ENCODE data around the gene LALBA. TPM values are rescaled to one million over a fixed set of nuclear protein-coding genes. Genes with fewer than 3 reads are reported as not detected.

The LALBA gene
- total RNA-seq, 3 donors from 2014 or later (not counting 1 experiment from before 2014, with no cell fraction given) = not detected

DNA sequence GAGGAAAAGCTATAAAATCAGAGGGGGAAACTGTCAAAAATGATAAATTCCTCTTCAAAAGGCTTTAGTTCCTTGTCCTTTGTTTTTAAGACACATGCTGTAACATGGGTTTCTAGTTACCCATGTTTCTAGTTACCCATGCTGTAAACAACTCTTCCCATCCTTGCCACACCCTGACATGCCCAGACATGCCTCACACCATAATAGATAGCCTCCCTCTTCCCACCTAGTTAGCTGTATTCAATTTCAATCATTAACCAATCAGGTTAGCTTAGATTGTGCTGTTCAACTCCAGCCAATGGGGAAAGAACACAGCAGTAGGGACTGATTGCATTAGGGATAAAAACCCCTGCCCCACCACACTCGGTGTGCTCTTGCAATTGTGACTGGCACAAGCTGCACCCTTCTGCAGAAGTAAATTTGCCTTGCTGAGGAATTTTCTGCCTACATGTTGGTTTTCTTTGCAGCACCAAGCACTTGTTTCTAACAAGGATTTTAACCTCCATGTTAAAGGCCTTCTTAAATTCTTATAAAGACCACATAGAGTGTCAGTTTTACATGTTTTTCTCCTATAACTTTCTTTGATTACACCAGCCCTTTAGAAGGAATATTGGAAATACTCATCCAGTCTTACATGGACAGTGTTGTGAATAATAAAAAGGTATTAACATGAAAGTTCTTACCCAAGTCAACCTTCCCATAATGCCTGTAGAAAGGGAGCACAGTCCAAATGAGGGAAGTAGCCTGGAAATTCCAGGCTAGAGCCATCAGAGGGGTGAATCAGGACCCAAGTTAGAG is 32.5 kb upstream of the LALBA start:
- H3K27me3 Mint-ChIP-seq (ENCODE audit: low read depth in 2 of 2) = peaks cover 39 to 47% of the 10 kb centered on the region in 2 donors
- H3K27ac Mint-ChIP-seq = no peak overlapping the region
- H3K36me3 Mint-ChIP-seq = peaks cover 10% of the 10 kb centered on the region
- H3K4me3 Mint-ChIP-seq = no peak overlapping the region
- ATAC-seq = no peak
- no peak overlapping the region for H3K4me3 ChIP-seq (ENCODE audit: low read length)
- no peaks in the 10 kb centered on the region for H3K4me1 Mint-ChIP-seq
- 81% methylated on average over 1 of the region's 1 CpG for WGBS (ENCODE audit: insufficient coverage)
- DNase-seq = no peak
- H3K9me3 Mint-ChIP-seq = peaks cover 6 to 7% of the 10 kb centered on the region in 2 donors
- intact Hi-C loops (cut with micrococcal nuclease) = no loop called here
- H3K27ac ChIP-seq (ENCODE audit: low read length) = no peak overlapping the region
- peaks cover 8% of the 10 kb centered on the region for H3K9me3 ChIP-seq (ENCODE audit: control insufficient read depth, insufficient read depth, low read length)
- H3K27me3 ChIP-seq (ENCODE audit: control insufficient read depth, insufficient read depth, low read length) = no peaks in the 10 kb centered on the region
- H3K4me1 ChIP-seq (ENCODE audit: control insufficient read depth, insufficient read depth, low read length) = no peaks in the 10 kb centered on the region
- TF ChIP-seq, protein P1, sequence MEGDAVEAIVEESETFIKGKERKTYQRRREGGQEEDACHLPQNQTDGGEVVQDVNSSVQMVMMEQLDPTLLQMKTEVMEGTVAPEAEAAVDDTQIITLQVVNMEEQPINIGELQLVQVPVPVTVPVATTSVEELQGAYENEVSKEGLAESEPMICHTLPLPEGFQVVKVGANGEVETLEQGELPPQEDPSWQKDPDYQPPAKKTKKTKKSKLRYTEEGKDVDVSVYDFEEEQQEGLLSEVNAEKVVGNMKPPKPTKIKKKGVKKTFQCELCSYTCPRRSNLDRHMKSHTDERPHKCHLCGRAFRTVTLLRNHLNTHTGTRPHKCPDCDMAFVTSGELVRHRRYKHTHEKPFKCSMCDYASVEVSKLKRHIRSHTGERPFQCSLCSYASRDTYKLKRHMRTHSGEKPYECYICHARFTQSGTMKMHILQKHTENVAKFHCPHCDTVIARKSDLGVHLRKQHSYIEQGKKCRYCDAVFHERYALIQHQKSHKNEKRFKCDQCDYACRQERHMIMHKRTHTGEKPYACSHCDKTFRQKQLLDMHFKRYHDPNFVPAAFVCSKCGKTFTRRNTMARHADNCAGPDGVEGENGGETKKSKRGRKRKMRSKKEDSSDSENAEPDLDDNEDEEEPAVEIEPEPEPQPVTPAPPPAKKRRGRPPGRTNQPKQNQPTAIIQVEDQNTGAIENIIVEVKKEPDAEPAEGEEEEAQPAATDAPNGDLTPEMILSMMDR (IDR thresholded peaks at IDR 0.05) = no peak
- no peaks in the 10 kb centered on the region for H3K36me3 ChIP-seq (ENCODE audit: control insufficient read depth, insufficient read depth, low read length)

DNA sequence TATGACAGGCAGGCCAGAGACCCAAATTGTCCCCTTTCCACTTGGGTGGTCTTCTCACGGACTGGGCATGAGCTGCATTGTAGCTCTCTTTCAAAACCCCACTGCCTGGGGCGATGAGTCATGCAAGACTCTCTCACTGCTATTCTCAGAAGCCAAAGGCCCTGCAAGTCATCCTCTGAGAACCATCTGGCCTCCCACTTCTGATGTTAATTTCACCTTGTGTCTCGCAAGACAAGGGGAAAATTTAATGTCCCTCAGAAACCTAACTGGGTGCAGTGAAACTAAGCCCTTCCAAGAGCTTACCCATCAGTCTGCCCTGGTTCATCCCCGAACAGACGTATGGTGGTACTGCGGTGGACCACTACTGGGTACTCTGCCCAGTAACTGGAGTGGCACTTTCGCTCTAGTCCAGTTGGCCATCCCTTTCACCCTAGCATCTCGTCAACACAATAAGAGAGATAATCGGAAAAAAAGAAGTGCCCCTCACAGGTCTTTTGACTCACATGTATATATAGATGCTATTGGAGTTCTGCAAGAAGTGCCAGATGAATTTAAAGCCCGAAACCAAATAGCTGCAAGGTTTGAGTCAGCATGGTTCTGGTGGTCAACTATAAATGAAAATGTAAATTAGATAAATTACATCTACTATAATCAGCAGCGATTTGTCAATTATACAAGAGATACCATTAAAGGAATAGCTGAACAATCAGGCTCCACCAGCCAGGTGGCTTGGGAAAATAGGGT is 31.3 kb upstream of the LALBA start:
- Mint-ChIP-seq H3K27me3 (ENCODE audit: low read depth in 2 of 2) (peaks cover 32 to 46% of the 10 kb centered on the region in 2 donors), H3K36me3 (no peaks in the 10 kb centered on the region), H3K4me1 (no peaks in the 10 kb centered on the region), H3K4me3 (no peak overlapping the region), H3K9me3 (peaks cover 0 to 2% of the 10 kb centered on the region in 2 donors), H3K27ac (no peak overlapping the region)
- peaks cover 4% of the 10 kb centered on the region for H3K9me3 ChIP-seq (ENCODE audit: control insufficient read depth, insufficient read depth, low read length)
- intact Hi-C loops (cut with micrococcal nuclease) = no loop called here
- no peak overlapping the region for H3K4me3 ChIP-seq (ENCODE audit: low read length)
- DNase-seq = no peak
- TF ChIP-seq, protein P1 (IDR thresholded peaks at IDR 0.05) = no peak
- H3K27ac ChIP-seq (ENCODE audit: low read length) = no peak overlapping the region
- 84% methylated on average over 7 of the region's 11 CpGs for WGBS (ENCODE audit: insufficient coverage)
- H3K4me1 ChIP-seq (ENCODE audit: control insufficient read depth, insufficient read depth, low read length) = no peaks in the 10 kb centered on the region
- no peak for ATAC-seq
- no peaks in the 10 kb centered on the region for H3K27me3 ChIP-seq (ENCODE audit: control insufficient read depth, insufficient read depth, low read length)
- H3K36me3 ChIP-seq (ENCODE audit: control insufficient read depth, insufficient read depth, low read length) = no peaks in the 10 kb centered on the region

DNA sequence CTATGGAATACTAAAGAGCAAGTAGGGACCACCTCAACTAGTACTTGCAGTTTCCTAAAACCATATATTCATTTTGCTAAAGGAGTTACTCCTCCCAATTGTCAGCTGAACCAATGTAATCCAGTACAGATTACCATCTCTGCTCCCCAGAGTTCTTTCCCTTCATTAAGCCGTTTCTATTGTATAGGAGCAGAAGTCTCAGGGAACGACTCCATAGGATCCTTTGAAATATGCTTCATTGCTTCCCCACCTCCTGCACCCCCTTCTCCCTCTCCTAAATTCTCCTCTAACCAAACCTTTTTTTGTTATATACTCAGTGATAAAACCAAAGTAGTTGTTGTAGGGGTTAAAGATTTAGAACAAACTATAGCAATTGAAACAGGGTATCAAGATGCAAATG is 30.7 kb upstream of the LALBA start:
- Mint-ChIP-seq H3K9me3 (peaks cover 0 to 2% of the 10 kb centered on the region in 2 donors), H3K27ac (no peak overlapping the region), H3K27me3 (ENCODE audit: low read depth in 2 of 2) (peaks cover 32 to 46% of the 10 kb centered on the region in 2 donors), H3K36me3 (no peaks in the 10 kb centered on the region), H3K4me3 (no peak overlapping the region), H3K4me1 (no peaks in the 10 kb centered on the region)
- Histone ChIP-seq H3K27ac (ENCODE audit: low read length) (no peak overlapping the region), H3K4me1 (ENCODE audit: control insufficient read depth, insufficient read depth, low read length) (no peaks in the 10 kb centered on the region), H3K4me3 (ENCODE audit: low read length) (no peak overlapping the region), H3K27me3 (ENCODE audit: control insufficient read depth, insufficient read depth, low read length) (no peaks in the 10 kb centered on the region), H3K36me3 (ENCODE audit: control insufficient read depth, insufficient read depth, low read length) (no peaks in the 10 kb centered on the region), H3K9me3 (ENCODE audit: control insufficient read depth, insufficient read depth, low read length) (no peaks in the 10 kb centered on the region)
- intact Hi-C loops (cut with micrococcal nuclease) = no loop called here
- 67% methylated on average over 2 of the region's 2 CpGs for WGBS (ENCODE audit: insufficient coverage)
- no peak for DNase-seq
- no peak for ATAC-seq
- TF ChIP-seq, protein P1 (IDR thresholded peaks at IDR 0.05) = no peak

Measured in natural killer cell (primary cell).